RWPE1 (cell line): Measurements from ENCODE around the gene KCNQ1.

Source experiments
- CTCF ChIA-PET: fragments of 350-600 bp; sonication (Branson Sonifier 250); formaldehyde crosslinking; extraction: SDS; loops from one replicate; lab custom pipeline; 2021; lab: Yijun Ruan, JAX
- POLR2A ChIA-PET: fragments of 400-600 bp; formaldehyde crosslinking; extraction: SDS; loops from one replicate; lab custom pipeline; 2020; ENCODE audit warnings: antibody characterized with exemption; ENCODE audit not compliant: low non-redundant PET; lab: Yijun Ruan, JAX
- DNase-seq: peaks from one replicate; pipeline ENCODE4 v3.0.0; 2012; ENCODE audit warnings: low spot score
- H3K27ac ChIP-seq: fragments of 450-650 bp; 2 replicates; pipeline ENCODE4 v1.5.1; 2017
- CTCF ChIP-seq: fragments of 450-650 bp; conservative IDR thresholded peaks from 2 replicates; pipeline ENCODE4 v1.5.1; 2017; ENCODE audit warnings: low read depth, mild to moderate bottlenecking

Gene KCNQ1

DNA sequence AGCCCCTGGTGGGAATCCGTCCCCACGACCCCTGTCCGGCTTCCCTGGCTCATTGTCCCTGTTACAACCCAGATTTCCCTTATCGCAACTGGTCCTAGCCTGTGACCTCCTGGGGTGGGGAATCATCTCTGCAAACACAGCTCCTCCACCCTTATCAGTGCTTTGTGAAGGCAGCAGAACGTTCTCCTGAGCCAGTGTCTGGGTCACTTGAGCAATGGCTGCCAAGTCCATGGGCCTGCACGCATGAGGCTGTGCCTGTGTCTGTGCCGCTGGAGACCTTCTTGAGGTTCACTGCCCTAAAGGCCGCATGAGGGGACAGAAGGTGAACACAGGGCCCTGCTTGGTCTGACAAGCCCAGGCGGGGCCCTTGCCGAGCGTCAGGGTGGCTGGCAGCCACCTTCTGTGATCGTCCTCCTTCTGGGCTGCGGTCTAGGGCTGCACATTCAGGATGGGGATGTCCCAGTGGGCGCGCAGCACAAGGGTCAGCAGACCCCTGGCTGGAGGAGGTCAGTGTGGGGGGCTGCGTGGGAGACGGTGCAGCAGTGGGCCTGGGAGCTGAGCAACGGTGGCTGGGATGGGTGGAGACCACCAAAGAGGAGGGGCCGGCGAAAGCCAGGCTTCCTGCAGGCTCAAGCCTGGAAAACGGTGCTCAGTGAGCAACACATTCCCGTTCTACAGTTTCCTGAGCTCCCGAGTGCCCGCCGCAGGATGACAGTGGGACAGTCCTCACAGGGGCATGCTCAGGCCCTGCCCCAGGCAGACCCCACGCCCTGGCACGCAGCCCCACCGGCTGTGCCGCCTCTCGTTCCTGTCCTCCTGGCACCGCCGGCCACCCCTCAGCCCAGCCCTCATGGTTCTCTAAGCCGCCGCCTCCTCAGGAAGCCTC lies 366.6 kb downstream of the KCNQ1 start:
- H3K27ac ChIP-seq = no peak overlapping the region
- ChIA-PET CTCF (no interaction called here), POLR2A (no interaction called here)
- TF ChIP-seq CTCF = no peak
- DNase-seq = no peak

GRCh38 chr11:2812371-2812991 lies 367.7 kb downstream of the KCNQ1 start:
- no peak overlapping the region for H3K27ac ChIP-seq
- POLR2A ChIA-PET = no interaction called here

DNA sequence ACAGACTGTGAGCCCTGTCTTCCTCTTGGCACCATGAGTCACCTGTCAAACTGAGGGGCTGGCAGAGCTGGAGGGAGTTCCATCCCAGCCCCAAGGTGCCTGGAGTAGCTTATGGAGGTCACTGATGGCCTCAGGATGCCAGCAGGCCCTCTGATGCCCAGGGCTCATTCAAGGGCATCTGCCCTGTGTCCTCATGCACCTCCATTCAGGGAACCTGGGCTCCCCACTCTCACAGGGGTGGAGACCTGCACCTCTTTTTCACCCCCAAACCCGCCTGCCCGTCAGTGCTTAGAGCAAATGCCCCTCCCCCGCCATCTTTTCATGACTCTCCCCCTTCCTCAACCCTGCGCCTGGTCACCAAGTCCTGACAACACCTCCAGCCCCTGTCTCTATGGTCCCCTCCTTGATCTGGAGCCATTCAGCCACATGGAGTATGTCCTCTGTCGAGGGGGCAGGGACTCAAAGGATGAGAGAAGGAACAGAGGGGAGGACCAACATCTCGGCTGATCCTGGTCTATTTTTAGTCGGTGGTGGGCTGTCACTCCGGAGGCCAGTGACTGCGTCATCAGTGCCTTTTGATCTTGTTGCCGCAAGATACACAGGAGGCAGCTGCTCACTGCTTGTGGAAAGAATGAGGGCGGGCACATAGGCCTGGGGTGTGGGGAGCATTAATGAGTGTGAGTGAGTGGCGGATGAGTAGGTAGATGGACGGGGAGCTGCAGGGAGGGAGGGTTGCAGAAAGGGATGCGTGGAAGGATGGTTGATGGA lies 368.5 kb downstream of the KCNQ1 start:
- POLR2A ChIA-PET = no interaction called here
- no peak for TF ChIP-seq CTCF
- CTCF ChIA-PET = no interaction called here
- no peak overlapping the region for H3K27ac ChIP-seq
- no peak for DNase-seq

More at GRCh38 chr11:2812371-2812991, 367.7 kb downstream of the KCNQ1 start:
- TF ChIP-seq CTCF = no peak
- no peak for DNase-seq
- CTCF ChIA-PET = no interaction called here

GRCh38 chr11:2813968-2814367 lies 369.2 kb downstream of the KCNQ1 start:
- H3K27ac ChIP-seq = no peak overlapping the region
- DNase-seq = no peak
- CTCF ChIA-PET = interaction anchor here (0.6 kb wide), 1 partner anchor 28 kb away, joined by 3 read pairs; no protein-coding TSS in a partner anchor
- TF ChIP-seq CTCF = no peak
- POLR2A ChIA-PET = no interaction called here

GRCh38 chr11:2814751-2815150 lies 369.9 kb downstream of the KCNQ1 start:
- no peak for TF ChIP-seq CTCF
- CTCF ChIA-PET = no interaction called here
- no peak for DNase-seq
- POLR2A ChIA-PET = no interaction called here
- H3K27ac ChIP-seq = no peak overlapping the region
